WERI-Rb-1 (cell line): ENCODE measurements around the gene FNIP1.
"Not testable (repeated sequence)": the region's sequence is repeated elsewhere in the genome, so short reads cannot be mapped to it uniquely, and the experiment has no call there.

ENCODE experiments used
- DNase-seq: peaks from one replicate; pipeline ENCODE4 v3.0.0-alpha.2; 2020
- H3K27ac ChIP-seq: fragments of 250-450 bp; sonication (Bioruptor Pico); 2 replicates; pipeline ENCODE4 v1.5.1; 2020; ENCODE audit warnings: mild to moderate bottlenecking, moderate library complexity
- H3K27me3 ChIP-seq: fragments of 250-450 bp; sonication (Bioruptor Pico); 2 replicates; pipeline ENCODE4 v1.5.1; 2021; ENCODE audit warnings: mild to moderate bottlenecking, low read depth, moderate library complexity; ENCODE audit not compliant: insufficient read depth, severe bottlenecking
- H3K36me3 ChIP-seq: fragments of 250-450 bp; sonication (Bioruptor Pico); 2 replicates; pipeline ENCODE4 v1.5.1; 2020; ENCODE audit warnings: mild to moderate bottlenecking, moderate library complexity
- H3K4me3 ChIP-seq: 2 replicates; pipeline ENCODE4 v1.5.1; 2011; ENCODE audit warnings: low read depth, mild to moderate bottlenecking, control low read depth, low read length
- H3K9me3 ChIP-seq: fragments of 250-450 bp; sonication (Bioruptor Pico); 2 replicates; pipeline ENCODE4 v1.5.1; 2021; ENCODE audit warnings: mild to moderate bottlenecking, moderate library complexity; ENCODE audit not compliant: severe bottlenecking
- CTCF ChIP-seq: IDR thresholded peaks from 2 replicates; pipeline ENCODE4 v1.5.1; 2011; ENCODE audit warnings: low read depth, mild to moderate bottlenecking, control low read depth, inconsistent platforms, low read length

Gene FNIP1

GRCh38 chr5:131685516-131686171, 111.2 kb downstream of the FNIP1 start:
- H3K36me3 ChIP-seq = peaks cover 3% of the 10 kb centered on the region; the same call in 1 of the 2 replicates
- H3K27ac ChIP-seq = no peak overlapping the region

GRCh38 chr5:131684595-131684994, 112.2 kb downstream of the FNIP1 start:
- no peaks in the 10 kb centered on the region for H3K27me3 ChIP-seq

More at GRCh38 chr5:131685516-131686171, 111.2 kb downstream of the FNIP1 start:
- no peak for DNase-seq
- no peaks in the 10 kb centered on the region for H3K27me3 ChIP-seq
- no peak overlapping the region for H3K4me3 ChIP-seq
- no peak for TF ChIP-seq CTCF
- H3K9me3 ChIP-seq = no peaks in the 10 kb centered on the region

GRCh38 chr5:131684051-131684450, 112.8 kb downstream of the FNIP1 start:
- DNase-seq = no peak
- no peak for TF ChIP-seq CTCF

More at GRCh38 chr5:131684595-131684994, 112.2 kb downstream of the FNIP1 start:
- Histone ChIP-seq H3K4me3 (no peak overlapping the region), H3K27ac (no peak overlapping the region), H3K36me3 (no peaks in the 10 kb centered on the region), H3K9me3 (no peaks in the 10 kb centered on the region)
- TF ChIP-seq CTCF = no peak
- no peak for DNase-seq

GRCh38 chr5:131682826-131683225, 114.0 kb downstream of the FNIP1 start:
- H3K27me3 ChIP-seq = no peaks in the 10 kb centered on the region
- peaks cover 8% of the 10 kb centered on the region for H3K36me3 ChIP-seq
- no peaks in the 10 kb centered on the region for H3K9me3 ChIP-seq
- no peak overlapping the region for H3K4me3 ChIP-seq
- DNase-seq = no peak
- no peak overlapping the region for H3K27ac ChIP-seq
- no peak for TF ChIP-seq CTCF

More at GRCh38 chr5:131684051-131684450, 112.8 kb downstream of the FNIP1 start:
- Histone ChIP-seq H3K27ac (no peak overlapping the region), H3K27me3 (no peaks in the 10 kb centered on the region), H3K9me3 (no peaks in the 10 kb centered on the region), H3K36me3 (no peaks in the 10 kb centered on the region), H3K4me3 (no peak overlapping the region)

GRCh38 chr5:131682175-131682574, 114.6 kb downstream of the FNIP1 start:
- Histone ChIP-seq H3K4me3 (no peak overlapping the region), H3K36me3 (peaks cover 11% of the 10 kb centered on the region), H3K27me3 (no peaks in the 10 kb centered on the region), H3K27ac (no peak overlapping the region), H3K9me3 (no peaks in the 10 kb centered on the region)
- TF ChIP-seq CTCF = no peak
- no peak for DNase-seq

GRCh38 chr5:131679911-131680310, 116.9 kb downstream of the FNIP1 start:
- Histone ChIP-seq H3K27ac (no peak overlapping the region), H3K9me3 (no peaks in the 10 kb centered on the region), H3K36me3 (peaks cover 15% of the 10 kb centered on the region), H3K27me3 (no peaks in the 10 kb centered on the region), H3K4me3 (no peak overlapping the region)
- TF ChIP-seq CTCF = no peak
- DNase-seq = no peak

- peaks cover 15% of the 10 kb centered on the region for H3K36me3 ChIP-seq
- not testable (repeated sequence) for DNase-seq
Measured at GRCh38 chr5:131678273-131678672, 118.5 kb downstream of the FNIP1 start.

More at GRCh38 chr5:131678273-131678672, 118.5 kb downstream of the FNIP1 start:
- H3K4me3 ChIP-seq, H3K27me3 ChIP-seq, H3K9me3 ChIP-seq, H3K27ac ChIP-seq: not testable (repeated sequence)
